Mesodermal cell (in vitro differentiated cells): ENCODE results near the gene BRD1.
"Not testable (repeated sequence)": the region's sequence is repeated elsewhere in the genome, so short reads cannot be mapped to it uniquely, and the experiment has no call there.

Experiments used
- H3K27ac ChIP-seq: 2 replicates; pipeline ENCODE4 v1.7.0; 2013; ENCODE audit warnings: mild to moderate bottlenecking, low read depth, low read length, moderate library complexity; ENCODE audit not compliant: severe bottlenecking
- H3K36me3 ChIP-seq: 2 replicates; pipeline ENCODE4 v1.7.1; 2013; ENCODE audit warnings: mild to moderate bottlenecking, low read length, moderate library complexity; ENCODE audit not compliant: control insufficient read depth, insufficient read depth
- H3K4me1 ChIP-seq: one replicate; pipeline ENCODE4 v1.7.1; 2013; ENCODE audit warnings: mild to moderate bottlenecking, low read length; ENCODE audit not compliant: insufficient read depth, control insufficient read depth, poor library complexity, severe bottlenecking
- H3K4me3 ChIP-seq: 2 replicates; pipeline ENCODE4 v1.7.0; 2013; ENCODE audit warnings: low read length, control low read depth, mild to moderate bottlenecking; ENCODE audit not compliant: insufficient read depth, poor library complexity, severe bottlenecking; ENCODE audit errors: extremely low read depth
- H3K9me3 ChIP-seq: 2 replicates; pipeline ENCODE4 v1.7.1; 2013; ENCODE audit warnings: mild to moderate bottlenecking, low read length, moderate library complexity; ENCODE audit not compliant: control insufficient read depth
- WGBS, 2 experiments: methylation state at CpG; one replicate each; pipeline ENCODE4 v1.1.5; 2013; ENCODE audit warnings: missing lambda C conversion rate in 2 of 2; ENCODE audit not compliant: insufficient coverage in 2 of 2; 5-methylcytosine and 5-hydroxymethylcytosine counted together

The BRD1 gene

DNA sequence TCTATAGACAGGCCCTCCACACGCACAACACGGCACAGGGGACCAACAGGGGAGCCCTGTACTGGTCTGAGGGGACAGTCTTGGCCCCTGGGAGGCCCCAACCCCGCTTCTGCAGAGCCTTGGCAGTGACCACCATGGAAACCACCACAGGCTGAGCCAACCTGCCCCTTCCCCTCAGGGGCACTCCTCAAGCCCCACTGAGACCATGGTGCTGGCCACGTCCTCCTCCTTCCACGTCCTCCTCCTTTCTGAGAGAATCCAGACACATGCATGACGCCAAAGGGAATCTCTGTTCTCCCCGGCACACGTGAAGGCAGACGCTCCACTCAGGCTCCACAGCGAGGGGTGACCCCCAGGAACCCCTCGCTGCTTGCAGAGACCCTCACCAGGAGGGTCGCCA, 2.7 kb downstream of the BRD1 start:
- Histone ChIP-seq H3K27ac (no peak overlapping the region), H3K4me3 (peak overlapping the region; percentile 5), H3K36me3 (peaks cover 57% of the 10 kb centered on the region), H3K9me3 (peaks cover 10% of the 10 kb centered on the region), H3K4me1 (peaks cover 7% of the 10 kb centered on the region)
- WGBS, 2 experiments: 95 to 99% methylated on average over 12 of the region's 12 CpGs

DNA sequence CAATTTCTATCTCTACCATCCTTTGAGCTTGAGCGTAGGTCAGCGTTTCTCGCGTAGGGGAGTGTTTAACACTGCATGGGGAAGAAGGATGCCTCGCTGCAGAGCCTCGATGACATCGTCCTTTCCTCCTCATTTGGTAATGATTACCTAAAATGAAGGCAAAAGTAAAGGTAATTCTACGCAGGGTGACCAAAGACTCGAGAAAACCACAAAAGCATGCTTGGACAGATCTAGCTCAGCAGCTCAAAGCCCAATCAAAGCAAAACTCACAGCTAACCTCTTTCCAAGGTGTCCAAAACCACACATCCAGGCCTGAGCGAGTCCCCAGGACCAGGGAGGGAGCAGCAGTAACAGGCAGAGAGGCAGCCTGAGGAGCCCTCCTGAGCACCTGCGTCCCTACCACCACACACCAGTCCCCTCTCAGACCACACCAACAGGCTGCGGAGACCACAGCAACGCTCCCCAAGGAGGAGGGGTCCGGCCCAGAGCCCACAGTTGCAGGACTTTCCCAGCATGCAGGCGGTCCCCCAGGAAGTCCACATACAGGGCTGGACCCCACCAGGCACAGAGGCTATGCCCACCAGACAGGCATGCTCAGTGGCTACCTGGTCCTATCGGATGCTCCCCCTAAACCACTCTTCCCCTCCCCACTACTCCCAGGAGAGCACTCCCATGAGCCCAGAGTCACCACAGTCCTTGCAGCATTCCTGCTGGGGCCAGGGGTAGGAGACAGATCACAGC, 3.3 kb downstream of the BRD1 start:
- peaks cover 7% of the 10 kb centered on the region for H3K4me1 ChIP-seq
- peaks cover 63% of the 10 kb centered on the region for H3K36me3 ChIP-seq
- H3K9me3 ChIP-seq: peaks cover 4% of the 10 kb centered on the region
- WGBS, 2 experiments: 95 to 98% methylated on average over 8 to 10 of the region's 16 CpGs
- no peak overlapping the region for H3K27ac ChIP-seq
- no peak overlapping the region for H3K4me3 ChIP-seq

GRCh38 chr22:49823289-49824045, 4.2 kb downstream of the BRD1 start:
- Histone ChIP-seq H3K4me3 (no peak overlapping the region), H3K36me3 (peaks cover 72% of the 10 kb centered on the region), H3K4me1 (peaks cover 7% of the 10 kb centered on the region), H3K9me3 (no peaks in the 10 kb centered on the region), H3K27ac (no peak overlapping the region)
- 94 to 97% methylated on average over 53 of the region's 53 CpGs for WGBS, 2 experiments

DNA sequence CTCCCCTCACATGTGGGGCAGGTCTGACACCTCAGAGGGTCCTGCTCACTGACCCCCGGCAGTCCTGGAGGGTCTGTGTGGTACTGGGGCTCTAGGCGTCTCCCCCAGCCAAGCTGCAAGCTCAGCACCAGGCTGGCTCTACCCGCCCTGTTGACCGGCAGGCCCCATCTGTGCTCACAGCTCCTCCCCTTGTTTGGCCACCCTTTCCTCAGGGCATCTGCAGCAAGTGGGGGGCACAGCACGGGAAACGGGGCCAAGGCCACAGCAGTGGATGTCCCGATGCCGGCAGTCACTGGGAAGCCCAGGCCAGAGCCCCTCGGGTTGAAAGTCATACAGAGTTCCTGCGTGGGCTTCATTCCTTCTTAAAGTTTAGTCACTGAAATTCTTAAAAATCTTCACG, 5.9 kb downstream of the BRD1 start:
- H3K36me3 ChIP-seq: peaks cover 89% of the 10 kb centered on the region
- 87 to 96% methylated on average over 10 to 11 of the region's 11 CpGs for WGBS, 2 experiments
- H3K9me3 ChIP-seq, H3K4me1 ChIP-seq, H3K4me3 ChIP-seq, H3K27ac ChIP-seq: not testable (repeated sequence)

DNA sequence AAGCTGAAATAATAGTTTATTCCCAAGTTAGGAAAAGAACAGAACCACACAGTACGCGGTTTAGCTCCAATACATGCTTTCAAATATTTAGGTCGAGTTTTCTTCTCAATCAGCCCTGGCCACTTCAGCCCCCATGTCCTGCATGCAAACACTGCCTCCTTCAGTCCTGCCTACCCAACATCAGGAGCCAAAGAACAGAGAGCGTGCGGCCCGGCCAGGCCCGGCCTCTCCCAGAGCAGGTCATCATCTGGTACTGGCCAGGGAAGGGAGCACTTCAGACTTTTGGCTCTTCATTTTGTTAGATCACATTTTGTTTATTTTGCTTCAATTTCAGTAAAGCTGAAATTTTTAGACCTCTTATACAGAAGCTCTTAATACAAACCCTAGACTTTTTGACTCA, 6.7 kb downstream of the BRD1 start:
- Histone ChIP-seq H3K4me1 (peaks cover 7% of the 10 kb centered on the region), H3K36me3 (peaks cover 96% of the 10 kb centered on the region), H3K9me3 (no peaks in the 10 kb centered on the region), H3K27ac (no peak overlapping the region), H3K4me3 (no peak overlapping the region)
- 90 to 93% methylated on average over 3 to 4 of the region's 7 CpGs for WGBS, 2 experiments

- no peaks in the 10 kb centered on the region for H3K9me3 ChIP-seq
- H3K36me3 ChIP-seq: peaks cover 95% of the 10 kb centered on the region
- H3K4me1 ChIP-seq: peaks cover 3% of the 10 kb centered on the region
- no peak overlapping the region for H3K4me3 ChIP-seq
- no peak overlapping the region for H3K27ac ChIP-seq
- WGBS, 2 experiments: 76 to 80% methylated on average over 3 of the region's 3 CpGs
These were observed 10.3 kb downstream of the BRD1 start for GRCh38 chr22:49817359-49817758.

DNA sequence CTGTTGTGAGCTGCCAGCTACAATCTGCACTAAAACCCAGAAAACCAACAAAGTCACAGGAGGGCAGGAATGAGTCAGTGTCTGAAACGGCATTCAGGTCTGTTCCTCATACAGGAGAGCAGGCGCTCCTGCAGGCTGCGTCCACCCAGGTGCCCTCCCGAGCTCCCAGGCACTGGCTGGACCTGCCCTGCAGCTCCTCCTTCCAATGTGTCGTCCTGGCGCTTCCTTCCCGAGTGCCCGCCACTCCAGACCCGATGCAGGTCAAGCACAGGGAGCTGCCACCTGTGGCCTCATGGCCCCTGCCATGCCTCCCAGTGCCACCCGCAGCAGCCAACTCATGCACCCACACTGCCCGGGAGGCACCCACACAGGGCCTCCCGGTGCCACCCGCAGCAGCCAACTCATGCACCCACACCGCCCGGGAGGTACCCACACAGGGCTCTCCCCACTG, 12.0 kb downstream of the BRD1 start:
- Histone ChIP-seq H3K27ac (no peak overlapping the region), H3K9me3 (no peaks in the 10 kb centered on the region), H3K4me1 (peaks cover 3% of the 10 kb centered on the region), H3K4me3 (no peak overlapping the region), H3K36me3 (peaks cover 92% of the 10 kb centered on the region)
- 95 to 99% methylated on average over 8 to 10 of the region's 15 CpGs for WGBS, 2 experiments

GRCh38 chr22:49814856-49815255, 12.8 kb downstream of the BRD1 start:
- no peak overlapping the region for H3K27ac ChIP-seq
- H3K9me3 ChIP-seq: no peaks in the 10 kb centered on the region
- H3K4me1 ChIP-seq: peaks cover 3% of the 10 kb centered on the region
- 93 to 98% methylated on average over 6 to 8 of the region's 8 CpGs for WGBS, 2 experiments
- H3K36me3 ChIP-seq: peaks cover 87% of the 10 kb centered on the region
- H3K4me3 ChIP-seq: no peak overlapping the region

DNA sequence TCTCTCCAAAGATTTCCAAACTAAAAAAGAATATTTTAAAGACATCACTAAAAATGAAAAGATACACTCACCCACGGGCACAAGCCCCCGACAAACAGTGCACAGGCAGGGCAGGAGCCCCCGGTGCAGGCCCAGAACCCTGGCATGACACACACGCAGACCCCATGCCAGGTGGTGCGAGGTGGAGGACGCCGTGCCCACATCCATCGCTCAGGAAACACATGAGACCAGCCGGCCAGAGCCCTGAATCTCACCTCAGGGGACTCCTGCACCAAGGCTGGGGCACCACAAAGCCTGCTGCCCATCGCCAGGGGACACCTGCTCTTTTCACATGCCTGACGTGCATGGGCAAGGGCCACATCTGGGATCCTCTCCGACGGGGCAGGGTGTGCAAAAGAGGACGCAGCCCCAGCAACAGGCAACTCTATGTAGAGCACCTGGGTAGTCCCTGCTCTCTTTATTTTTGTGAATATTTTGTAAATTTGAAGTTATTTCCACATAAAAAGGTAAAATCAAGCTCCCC, 13.4 kb downstream of the BRD1 start:
- H3K36me3 ChIP-seq: peaks cover 85% of the 10 kb centered on the region
- 97 to 99% methylated on average over 12 to 14 of the region's 14 CpGs for WGBS, 2 experiments
- H3K4me3 ChIP-seq: no peak overlapping the region

GRCh38 chr22:49812838-49813237, 14.8 kb downstream of the BRD1 start:
- H3K36me3 ChIP-seq: peaks cover 81% of the 10 kb centered on the region
- H3K4me3 ChIP-seq: no peak overlapping the region
- no peak overlapping the region for H3K27ac ChIP-seq
- 97% methylated on average over 9 of the region's 11 CpGs for WGBS, 2 experiments
- peaks cover 3% of the 10 kb centered on the region for H3K4me1 ChIP-seq
- no peaks in the 10 kb centered on the region for H3K9me3 ChIP-seq

More for the DNA sequence above, 13.4 kb downstream of the BRD1 start:
- H3K9me3 ChIP-seq: no peaks in the 10 kb centered on the region
- no peak overlapping the region for H3K27ac ChIP-seq
- peaks cover 3% of the 10 kb centered on the region for H3K4me1 ChIP-seq
